Fibroblast of peridontal ligament (primary cell): ENCODE data around the gene M6PR.
"Not testable (repeated sequence)": the region's sequence is repeated elsewhere in the genome, so short reads cannot be mapped to it uniquely, and the experiment has no call there.

ENCODE experiments used
- DNase-seq: peaks from one replicate; pipeline ENCODE4 v3.0.0-alpha.2; 2010; ENCODE audit errors: extremely low read depth

M6PR gene

DNA sequence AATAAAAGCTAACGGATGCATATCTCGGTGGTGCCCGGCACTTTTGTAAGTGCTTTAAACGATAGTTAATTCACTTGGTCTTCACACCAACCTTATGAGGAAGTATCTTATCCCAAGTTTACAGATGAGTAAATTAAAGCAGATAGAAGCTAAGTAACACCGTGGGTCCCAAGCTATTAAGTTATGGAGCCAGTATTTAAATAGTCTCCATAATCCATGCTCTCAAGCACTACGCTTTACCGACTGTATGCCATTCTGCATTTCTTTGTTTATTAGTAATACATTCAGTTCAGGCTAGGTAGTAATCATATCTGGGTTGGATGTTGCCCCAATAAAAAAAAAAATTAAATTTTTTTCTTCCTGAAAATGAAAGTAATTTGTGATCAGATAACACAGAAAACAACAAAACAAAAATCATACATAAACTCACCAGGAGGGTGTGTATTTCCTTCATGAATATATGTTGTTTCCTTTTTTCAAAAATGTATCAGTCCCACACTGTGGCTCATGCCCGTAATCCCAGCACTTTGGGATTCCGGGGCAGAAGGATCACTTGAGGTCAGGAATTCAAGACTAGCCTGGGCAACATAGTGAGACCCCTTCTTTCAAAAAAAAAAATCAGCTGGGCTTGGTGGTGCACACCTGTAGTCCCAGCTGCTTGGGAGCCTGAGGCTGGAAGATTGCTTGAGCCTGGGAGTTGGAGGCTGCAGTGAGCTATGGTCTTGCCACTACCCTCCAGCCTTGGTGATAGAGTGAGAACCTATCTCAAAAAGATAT, 1.4 kb upstream of the M6PR start:
- DNase-seq = peak; percentile 12

DNA sequence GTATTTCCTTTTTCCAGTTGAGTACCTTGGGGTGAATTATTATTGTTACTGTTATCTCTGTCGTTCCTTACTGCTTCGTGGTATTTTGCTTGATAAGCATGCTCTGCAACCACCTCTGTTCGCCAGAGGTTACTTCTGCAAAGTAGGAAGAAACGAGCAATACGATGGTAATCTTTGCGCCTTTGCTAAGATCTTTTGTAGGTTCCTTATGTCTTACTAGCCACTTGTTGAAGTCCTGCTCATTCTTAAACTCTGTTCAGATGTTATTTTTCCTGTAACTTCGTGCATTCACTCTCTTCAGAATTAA, 729 bp upstream of the M6PR start:
- no peak for DNase-seq

- DNase-seq = peak; percentile 36
These were observed 624 bp downstream of the M6PR start for GRCh38 chr12:8948701-8949341.

GRCh38 chr12:8947737-8948136, 1.7 kb downstream of the M6PR start:
- no peak for DNase-seq

DNA sequence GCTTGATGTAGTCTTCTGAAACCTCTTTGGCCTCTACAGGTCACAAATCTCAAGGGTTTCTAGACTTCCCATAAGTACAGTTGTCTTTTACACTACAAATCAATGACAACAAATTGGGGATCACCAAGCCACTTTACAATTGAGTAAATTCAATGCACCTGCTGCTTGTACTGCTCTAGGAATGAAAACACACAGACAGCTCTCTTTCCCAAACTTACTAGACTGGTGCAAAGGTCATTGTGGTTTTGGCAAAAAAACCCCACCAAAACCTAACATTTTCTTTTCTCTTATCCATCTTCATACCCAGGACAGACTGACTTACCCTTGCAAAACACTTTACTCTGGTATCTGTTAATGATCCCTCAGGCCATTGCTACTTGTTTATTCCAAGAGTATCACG, 2.7 kb downstream of the M6PR start:
- no peak for DNase-seq

DNA sequence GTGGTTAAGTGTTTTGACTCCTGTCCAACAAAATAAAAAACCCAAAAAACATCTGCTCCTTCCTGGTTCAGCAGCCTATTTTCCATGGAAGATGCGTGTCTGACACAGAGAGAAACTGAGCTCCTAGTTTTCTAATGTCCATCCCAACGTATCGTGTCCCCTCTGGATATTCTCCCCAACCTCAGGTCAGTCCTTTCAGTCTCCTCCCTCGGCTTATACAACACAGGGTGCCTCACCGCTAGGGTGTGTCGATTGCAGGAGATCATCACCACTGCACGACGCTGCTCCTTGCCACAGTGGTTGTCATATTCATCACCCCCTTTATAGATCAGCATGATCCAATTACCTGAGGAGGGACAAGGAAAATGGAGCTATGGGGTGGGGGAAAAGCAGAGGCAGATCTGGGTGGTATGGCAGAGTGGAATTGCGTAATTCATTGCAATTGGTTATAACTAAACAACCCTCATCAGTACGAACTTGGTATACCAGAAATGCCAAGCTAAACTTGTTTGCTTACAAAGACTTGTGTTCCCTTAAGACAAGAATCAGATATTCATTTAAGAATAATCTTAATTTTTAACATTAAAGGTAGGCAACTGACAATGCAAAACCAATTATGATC, 5.8 kb downstream of the M6PR start:
- no peak for DNase-seq

DNA sequence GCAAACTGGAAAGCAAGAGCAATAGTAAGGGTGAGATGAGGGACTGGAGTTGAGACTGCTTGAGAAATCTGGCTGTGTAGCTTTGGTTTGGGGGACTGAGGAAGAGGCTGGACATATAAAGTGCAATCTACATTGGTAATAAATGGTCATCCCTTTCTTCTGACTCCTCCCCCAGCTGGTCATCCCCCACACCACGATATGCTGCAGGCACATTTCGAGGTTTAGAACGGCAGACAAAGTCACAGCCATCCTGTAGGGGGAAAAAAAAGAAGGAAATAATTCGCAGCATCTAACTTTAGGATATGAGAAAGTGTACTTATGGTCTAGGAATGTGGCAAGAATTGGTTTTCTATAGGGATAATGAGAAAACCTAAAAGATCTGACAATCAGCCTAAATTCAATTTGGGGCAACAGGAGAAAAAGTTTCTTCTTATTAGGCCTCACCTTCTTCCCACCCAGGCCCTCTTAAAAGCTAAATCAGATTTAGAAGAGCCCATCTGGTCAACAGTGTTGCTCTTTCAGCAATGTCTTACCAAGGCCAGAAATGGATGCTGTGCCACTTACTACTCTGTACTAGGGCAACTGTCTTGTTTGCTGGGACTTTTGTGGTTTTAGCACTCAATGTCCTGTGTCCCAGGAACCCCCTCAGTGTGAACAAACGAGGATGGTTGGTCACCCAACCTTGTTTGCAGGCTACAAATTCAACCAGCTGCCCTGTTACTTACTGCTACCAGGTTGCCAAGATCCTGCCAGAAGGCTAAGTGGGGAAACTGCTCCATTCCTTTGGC, 7.6 kb downstream of the M6PR start:
- DNase-seq = no peak

GRCh38 chr12:8937842-8938442, 11.5 kb downstream of the M6PR start:
- DNase-seq = not testable (repeated sequence)

DNA sequence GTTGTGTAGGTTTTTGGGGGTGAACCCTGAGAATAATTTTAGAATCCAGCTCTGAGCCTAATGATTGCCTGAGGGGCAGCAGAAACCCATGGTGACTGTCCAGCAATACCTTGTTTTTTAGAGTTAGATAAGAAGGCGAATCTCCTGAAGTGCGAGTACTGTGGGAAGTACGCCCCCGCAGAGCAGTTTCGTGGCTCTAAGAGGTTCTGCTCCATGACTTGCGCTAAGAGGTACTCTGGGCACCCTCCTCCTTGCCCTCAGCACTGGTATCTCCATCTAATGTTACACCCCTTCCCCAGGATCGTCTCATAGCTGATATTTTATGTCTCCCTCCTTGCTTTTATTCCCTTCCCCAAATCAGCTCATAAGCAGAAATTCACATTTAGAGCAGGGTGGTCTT, 12.7 kb downstream of the M6PR start:
- no peak for DNase-seq

- not testable (repeated sequence) for DNase-seq
These were observed 15.4 kb downstream of the M6PR start for GRCh38 chr12:8934080-8934479.

- DNase-seq = not testable (repeated sequence)
These were observed 17.0 kb downstream of the M6PR start for GRCh38 chr12:8932464-8932863.

- not testable (repeated sequence) for DNase-seq
These were observed 18.7 kb downstream of the M6PR start for GRCh38 chr12:8930655-8931323.

- no peak for DNase-seq
These were observed 26.9 kb downstream of the M6PR start for GRCh38 chr12:8922544-8922943.

- DNase-seq = not testable (repeated sequence)
These were observed 29.8 kb downstream of the M6PR start for GRCh38 chr12:8919643-8920042.

- peak; percentile 50 for DNase-seq
These were observed 31.7 kb downstream of the M6PR start for GRCh38 chr12:8917751-8918150.

GRCh38 chr12:8917031-8917430, 32.4 kb downstream of the M6PR start:
- DNase-seq = no peak

- peak; percentile 3 for DNase-seq
These were observed 33.3 kb downstream of the M6PR start for GRCh38 chr12:8916154-8916553.

DNA sequence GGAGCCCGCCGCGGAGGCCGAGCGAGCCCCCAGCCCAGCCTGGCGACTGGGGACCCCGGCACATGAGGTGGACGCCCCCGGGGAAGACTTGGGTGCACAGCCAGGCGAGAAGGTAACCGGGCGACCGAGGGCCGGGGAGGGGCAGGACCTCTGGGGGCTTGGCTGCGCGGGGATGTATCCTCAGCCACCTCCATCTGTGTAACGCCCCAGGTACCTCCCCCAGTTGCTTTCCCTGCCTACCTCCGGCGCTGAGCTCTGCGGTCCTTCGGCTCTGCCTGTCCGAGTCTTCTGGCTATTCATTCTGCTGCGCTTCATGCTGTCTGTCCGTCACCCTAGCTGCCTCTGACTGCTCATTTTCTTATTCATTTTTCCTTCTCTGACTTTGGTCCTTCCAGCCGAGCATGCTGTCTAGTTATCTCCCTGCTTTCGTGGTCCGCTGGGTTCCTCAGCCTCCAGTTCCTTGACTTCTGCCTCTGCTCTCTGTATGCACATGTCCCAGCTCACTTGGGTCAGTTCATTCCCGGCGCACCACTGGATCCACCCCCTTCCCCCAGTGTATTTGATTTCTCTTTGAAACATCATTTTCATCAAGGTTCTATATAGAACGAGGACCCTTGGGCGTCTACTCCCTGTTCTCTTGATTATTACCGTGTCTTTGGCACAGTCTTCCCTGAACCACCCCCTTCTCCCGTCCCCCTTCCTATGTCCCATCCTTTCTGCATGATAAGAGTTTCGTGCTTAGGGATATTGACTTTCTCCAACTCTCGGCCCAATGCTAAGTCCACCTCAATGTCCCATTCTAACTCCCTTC, 34.5 kb downstream of the M6PR start:
- DNase-seq = peak; percentile 28

GRCh38 chr12:8914033-8914715, 35.3 kb downstream of the M6PR start, which contains the start of gene PHC1:
TSS of gene PHC1 (plus strand) at chr12:8914509. CDS start at chr12:8917678, 3,169 bp downstream.
- peak; percentile 70 for DNase-seq

DNA sequence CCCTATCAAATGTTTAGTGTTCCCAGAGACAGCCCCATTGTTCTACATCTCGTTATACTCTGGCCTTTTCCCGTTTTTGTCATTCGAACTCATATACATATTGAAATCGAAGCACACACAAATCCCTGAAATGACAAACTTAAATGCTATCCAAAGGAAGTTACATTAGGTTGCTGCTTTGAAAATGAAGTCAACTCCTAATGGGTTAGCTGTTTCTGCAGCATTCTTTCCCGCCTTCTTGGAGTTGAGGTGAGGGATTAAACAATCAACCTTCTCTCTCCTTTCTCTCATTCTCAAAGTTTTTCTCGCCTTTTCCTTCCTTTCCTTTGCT, 35.8 kb downstream of the M6PR start:
- DNase-seq = no peak
